Neural cell (in vitro differentiated cells): Measurements from ENCODE around the gene CDH4. TPM values are rescaled to one million over a fixed set of nuclear protein-coding genes. Genes with fewer than 3 reads are reported as not detected.
A peak's percentile ranks its signal among the peaks of the same experiment; 100 is the strongest.

ENCODE experiments used
- H2AFZ ChIP-seq: fragments of 200-600, 300-800 bp; sonication (generic), shearing (Covaris generic); 2 replicates; pipeline ENCODE4 v1.6.0; 2014; ENCODE audit warnings: low read depth, mild to moderate bottlenecking, antibody characterized with exemption, low read length, moderate library complexity
- H3F3A ChIP-seq: fragments of 200-600 bp; shearing (Covaris generic); 2 replicates; pipeline ENCODE4 v1.6.1; 2016; ENCODE audit warnings: mild to moderate bottlenecking, moderate library complexity, mixed read lengths, antibody characterized with exemption, low read length; ENCODE audit not compliant: insufficient read depth, poor library complexity, severe bottlenecking
- H3K27ac ChIP-seq: fragments of 200-600, 300-800 bp; sonication (generic), shearing (Covaris generic); 2 replicates; pipeline ENCODE4 v1.5.1; 2014; ENCODE audit warnings: mild to moderate bottlenecking, low read length, moderate library complexity
- H3K27me3 ChIP-seq: fragments of 300-800, 200-600 bp; sonication (generic), shearing (Covaris generic); 2 replicates; pipeline ENCODE4 v1.6.0; 2014; ENCODE audit warnings: mild to moderate bottlenecking, low read depth, low read length, moderate library complexity; ENCODE audit not compliant: insufficient read depth
- H3K36me3 ChIP-seq: fragments of 300-800, 200-600 bp; sonication (generic), shearing (Covaris generic); 2 replicates; pipeline ENCODE4 v1.5.1; 2014; ENCODE audit warnings: mild to moderate bottlenecking, antibody characterized with exemption, low read length, moderate library complexity; ENCODE audit not compliant: insufficient read depth
- H3K4me2 ChIP-seq: fragments of 300-800, 200-600 bp; sonication (generic), shearing (Covaris generic); 2 replicates; pipeline ENCODE4 v1.6.0; 2014; ENCODE audit warnings: mild to moderate bottlenecking, low read length
- H3K4me3 ChIP-seq: fragments of 300-800, 200-600 bp; sonication (generic), shearing (Covaris generic); 2 replicates; pipeline ENCODE4 v1.5.1; 2014; ENCODE audit warnings: mild to moderate bottlenecking, low read length, moderate library complexity
- H3K79me2 ChIP-seq: fragments of 200-600 bp; shearing (Covaris generic); replicated peaks from 2 replicates; pipeline ENCODE4 v1.6.0; 2014; ENCODE audit warnings: mild to moderate bottlenecking, low read length, moderate library complexity; ENCODE audit not compliant: insufficient read depth
- H3K9ac ChIP-seq: fragments of 300-800, 200-600 bp; sonication (generic), shearing (Covaris generic); 2 replicates; pipeline ENCODE4 v1.6.1; 2016; ENCODE audit warnings: mild to moderate bottlenecking, low read length, mixed read lengths
- H3K9me2 ChIP-seq: fragments of 200-600 bp; shearing (Covaris generic); 2 replicates; pipeline ENCODE4 v1.6.1; 2016; ENCODE audit warnings: mild to moderate bottlenecking, low read length, mixed read lengths; ENCODE audit not compliant: insufficient read depth
- H3K9me3 ChIP-seq: fragments of 200-600, 300-800 bp; sonication (generic), shearing (Covaris generic); 2 replicates; pipeline ENCODE4 v1.6.1; 2016; ENCODE audit warnings: mild to moderate bottlenecking, mixed run types, low read length, moderate library complexity, mixed read lengths
- H4K20me1 ChIP-seq: fragments of 200-600 bp; shearing (Covaris generic); 2 replicates; pipeline ENCODE4 v1.6.1; 2016; ENCODE audit warnings: mild to moderate bottlenecking, mixed run types; ENCODE audit not compliant: insufficient read depth
- CTCF ChIP-seq: fragments of 450-650 bp; IDR thresholded peaks from 2 replicates; pipeline ENCODE4 v1.5.1; 2014; ENCODE audit warnings: antibody characterized with exemption, mild to moderate bottlenecking, moderate library complexity; ENCODE audit not compliant: poor library complexity, severe bottlenecking
- EP300 ChIP-seq: fragments of 450-650 bp; conservative IDR thresholded peaks from 2 replicates; pipeline ENCODE4 v1.6.1; 2014; ENCODE audit warnings: antibody characterized with exemption, mild to moderate bottlenecking, moderate library complexity; ENCODE audit not compliant: poor library complexity, severe bottlenecking
- EZH2 ChIP-seq: fragments of 200-600, 300-800 bp; shearing (Covaris generic), sonication (generic); IDR thresholded peaks from 2 replicates; pipeline ENCODE4 v1.6.1; 2014; ENCODE audit warnings: antibody characterized with exemption, low read length, borderline replicate concordance, mild to moderate bottlenecking; ENCODE audit not compliant: insufficient read depth, poor library complexity, severe bottlenecking
- MXI1 ChIP-seq: fragments of 450-650 bp; conservative IDR thresholded peaks from 2 replicates; pipeline ENCODE4 v1.6.1; 2014; ENCODE audit warnings: antibody characterized with exemption, mild to moderate bottlenecking; ENCODE audit not compliant: poor library complexity, severe bottlenecking
- POLR2AphosphoS5 ChIP-seq: IDR thresholded peaks from 2 replicates; pipeline ENCODE4 v1.6.1; 2012
- RAD21 ChIP-seq: fragments of 450-650 bp; conservative IDR thresholded peaks from 2 replicates; pipeline ENCODE4 v1.6.1; 2014; ENCODE audit warnings: antibody characterized with exemption, mild to moderate bottlenecking, moderate library complexity
- REST ChIP-seq: IDR thresholded peaks from 2 replicates; pipeline ENCODE4 v1.6.1; 2012; ENCODE audit warnings: borderline replicate concordance
- SMC3 ChIP-seq: fragments of 450-650 bp; conservative IDR thresholded peaks from 2 replicates; pipeline ENCODE4 v1.6.1; 2014; ENCODE audit warnings: antibody characterized with exemption, mild to moderate bottlenecking, moderate library complexity; ENCODE audit not compliant: poor library complexity
- TAF1 ChIP-seq: IDR thresholded peaks from 2 replicates; pipeline ENCODE4 v1.6.1; 2012; ENCODE audit warnings: low read depth
- polyA plus RNA-seq: library from polyadenylated mRNA; depleted of rRNA; stranded (reverse); fragments of >200 nt; gene quantifications from 2 replicates; pipeline ENCODE4 v1.2.3, GENCODE V29; 2014

CDH4 gene
- polyA plus RNA-seq, 1 donor from 2014 or later, result 24.6 TPM

GRCh38 chr20:61256365-61256764, 4.3 kb downstream of the CDH4 start:
- peaks cover 31% of the 10 kb centered on the region for H3K79me2 ChIP-seq
- TF ChIP-seq EP300, result no peak
- no peak for TF ChIP-seq EZH2
- TF ChIP-seq REST, result no peak
- TF ChIP-seq SMC3, result no peak
- no peak for TF ChIP-seq MXI1
- TF ChIP-seq POLR2AphosphoS5, result no peak
- no peak for TF ChIP-seq CTCF
- no peak for TF ChIP-seq TAF1
- TF ChIP-seq RAD21, result no peak
- no peaks in the 10 kb centered on the region for H3K9me2 ChIP-seq
- no peak overlapping the region for H3K9ac ChIP-seq
- no peak overlapping the region for H2AFZ ChIP-seq
- peaks cover 3% of the 10 kb centered on the region for H4K20me1 ChIP-seq
- H3F3A ChIP-seq, result no peaks in the 10 kb centered on the region
- peaks cover 1% of the 10 kb centered on the region for H3K27me3 ChIP-seq
- H3K27ac ChIP-seq, result no peak overlapping the region
- no peaks in the 10 kb centered on the region for H3K9me3 ChIP-seq
- H3K4me2 ChIP-seq, result no peak overlapping the region
- peaks cover 6% of the 10 kb centered on the region for H3K36me3 ChIP-seq
- H3K4me3 ChIP-seq, result peak overlapping the region; percentile 78

GRCh38 chr20:61256824-61257223, 4.8 kb downstream of the CDH4 start:
- Histone ChIP-seq H2AFZ (no peak overlapping the region), H3F3A (no peaks in the 10 kb centered on the region), H3K9me3 (no peaks in the 10 kb centered on the region), H3K79me2 (peaks cover 30% of the 10 kb centered on the region), H3K36me3 (peaks cover 6% of the 10 kb centered on the region), H3K4me2 (no peak overlapping the region), H3K9ac (no peak overlapping the region), H3K27me3 (no peaks in the 10 kb centered on the region), H4K20me1 (peaks cover 3% of the 10 kb centered on the region), H3K4me3 (peak overlapping the region; percentile 78), H3K9me2 (no peaks in the 10 kb centered on the region), H3K27ac (no peak overlapping the region)
- TF ChIP-seq RAD21, result no peak
- no peak for TF ChIP-seq EP300
- TF ChIP-seq CTCF, result no peak
- TF ChIP-seq TAF1, result no peak
- TF ChIP-seq SMC3, result no peak
- no peak for TF ChIP-seq EZH2
- TF ChIP-seq MXI1, result no peak
- no peak for TF ChIP-seq POLR2AphosphoS5
- TF ChIP-seq REST, result no peak
